ENCODE data around the gene ANKRD63. TPM values are rescaled to one million over a fixed set of nuclear protein-coding genes. Genes with fewer than 3 reads are reported as not detected.

ANKRD63 gene
- total and polyA plus RNA-seq, 4 donors, result not detected

- Histone ChIP-seq H3K4me1 (ENCODE audit: control insufficient read depth in 5 of 5, insufficient read depth in 5 of 5, low read length in 5 of 5) (peaks cover 0 to 15% (median 4%) of the 10 kb centered on the region in 5 donors), H3K36me3 (ENCODE audit: control insufficient read depth in 4 of 4, insufficient read depth in 4 of 4, low read length in 4 of 4) (peaks cover 0 to 6% (median 0%) of the 10 kb centered on the region in 4 donors), H3K27ac (ENCODE audit: low read depth in 1 of 2, low read length in 1 of 2) (no peak overlapping the region), H3K4me3 (no peak overlapping the region), H3K9me3 (ENCODE audit: control insufficient read depth in 4 of 4, insufficient read depth in 3 of 4, low read length in 3 of 4) (peaks cover 0 to 2% (median 0%) of the 10 kb centered on the region in 4 donors), H3K27me3 (ENCODE audit: control insufficient read depth in 3 of 3, insufficient read depth in 3 of 3, low read length in 2 of 3) (no peaks in the 10 kb centered on the region), H3K9ac (ENCODE audit: insufficient read depth in 1 of 2, low read length in 2 of 2) (no peak overlapping the region)
- ATAC-seq (ENCODE audit: insufficient read depth, low FRiP score) (no peak), DNase-seq (no peak)
- no peak for TF ChIP-seq CTCF (IDR thresholded peaks at IDR 0.05; ENCODE audit: control extremely low read depth, extremely low read depth)
- WGBS, 2 donors, result 92 to 94% methylated on average over 19 of the region's 19 CpGs
Measured at GRCh38 chr15:40302288-40302886, 19.5 kb upstream of the ANKRD63 start.

- Histone ChIP-seq H3K9me3 (ENCODE audit: control insufficient read depth in 4 of 4, insufficient read depth in 3 of 4, low read length in 3 of 4) (peaks cover 0 to 2% (median 0%) of the 10 kb centered on the region in 4 donors), H3K27ac (ENCODE audit: low read depth in 1 of 2, low read length in 1 of 2) (no peak overlapping the region), H3K4me1 (ENCODE audit: control insufficient read depth in 5 of 5, insufficient read depth in 5 of 5, low read length in 5 of 5) (peaks cover 0 to 15% (median 4%) of the 10 kb centered on the region in 5 donors), H3K4me3 (no peak overlapping the region), H3K27me3 (ENCODE audit: control insufficient read depth in 3 of 3, insufficient read depth in 3 of 3, low read length in 2 of 3) (no peaks in the 10 kb centered on the region), H3K36me3 (ENCODE audit: control insufficient read depth in 4 of 4, insufficient read depth in 4 of 4, low read length in 4 of 4) (peaks cover 0 to 6% (median 0%) of the 10 kb centered on the region in 4 donors), H3K9ac (ENCODE audit: insufficient read depth in 1 of 2, low read length in 2 of 2) (no peak overlapping the region)
- DNase-seq, result peak; percentile 47 to 65 (median 50)
- WGBS, 2 donors, result 43 to 57% methylated on average over 12 of the region's 12 CpGs
- no peak for ATAC-seq (ENCODE audit: insufficient read depth, low FRiP score)
- no peak for TF ChIP-seq CTCF (IDR thresholded peaks at IDR 0.05; ENCODE audit: control extremely low read depth, extremely low read depth)
Measured at GRCh38 chr15:40301467-40302179, 18.8 kb upstream of the ANKRD63 start.

- no peak overlapping the region for H3K4me3 ChIP-seq
- peaks cover 0 to 6% (median 0%) of the 10 kb centered on the region in 4 donors for H3K36me3 ChIP-seq (ENCODE audit: control insufficient read depth in 4 of 4, insufficient read depth in 4 of 4, low read length in 4 of 4)
- DNase-seq, result no peak
- no peak for TF ChIP-seq CTCF (IDR thresholded peaks at IDR 0.05; ENCODE audit: control extremely low read depth, extremely low read depth)
- no peak overlapping the region for H3K9ac ChIP-seq (ENCODE audit: insufficient read depth in 1 of 2, low read length in 2 of 2)
- no peaks in the 10 kb centered on the region for H3K27me3 ChIP-seq (ENCODE audit: control insufficient read depth in 3 of 3, insufficient read depth in 3 of 3, low read length in 2 of 3)
- no peak for ATAC-seq (ENCODE audit: insufficient read depth, low FRiP score)
- peaks cover 0 to 24% (median 6%) of the 10 kb centered on the region in 5 donors for H3K4me1 ChIP-seq (ENCODE audit: control insufficient read depth in 5 of 5, insufficient read depth in 5 of 5, low read length in 5 of 5)
- H3K27ac ChIP-seq (ENCODE audit: low read depth in 1 of 2, low read length in 1 of 2), result no peak overlapping the region
- WGBS, 2 donors, result 97 to 98% methylated on average over 2 of the region's 2 CpGs
- peaks cover 0 to 2% (median 0%) of the 10 kb centered on the region in 4 donors for H3K9me3 ChIP-seq (ENCODE audit: control insufficient read depth in 4 of 4, insufficient read depth in 3 of 4, low read length in 3 of 4)
Measured at GRCh38 chr15:40300771-40301170, 17.9 kb upstream of the ANKRD63 start.
